ENCODE results near the gene ZNF77. TPM values are rescaled to one million over a fixed set of nuclear protein-coding genes. Genes with fewer than 3 reads are reported as not detected.

ZNF77 gene
- total and polyA plus RNA-seq, 4 donors: 0.90 to 3.5 (median 1.9) TPM

DNA sequence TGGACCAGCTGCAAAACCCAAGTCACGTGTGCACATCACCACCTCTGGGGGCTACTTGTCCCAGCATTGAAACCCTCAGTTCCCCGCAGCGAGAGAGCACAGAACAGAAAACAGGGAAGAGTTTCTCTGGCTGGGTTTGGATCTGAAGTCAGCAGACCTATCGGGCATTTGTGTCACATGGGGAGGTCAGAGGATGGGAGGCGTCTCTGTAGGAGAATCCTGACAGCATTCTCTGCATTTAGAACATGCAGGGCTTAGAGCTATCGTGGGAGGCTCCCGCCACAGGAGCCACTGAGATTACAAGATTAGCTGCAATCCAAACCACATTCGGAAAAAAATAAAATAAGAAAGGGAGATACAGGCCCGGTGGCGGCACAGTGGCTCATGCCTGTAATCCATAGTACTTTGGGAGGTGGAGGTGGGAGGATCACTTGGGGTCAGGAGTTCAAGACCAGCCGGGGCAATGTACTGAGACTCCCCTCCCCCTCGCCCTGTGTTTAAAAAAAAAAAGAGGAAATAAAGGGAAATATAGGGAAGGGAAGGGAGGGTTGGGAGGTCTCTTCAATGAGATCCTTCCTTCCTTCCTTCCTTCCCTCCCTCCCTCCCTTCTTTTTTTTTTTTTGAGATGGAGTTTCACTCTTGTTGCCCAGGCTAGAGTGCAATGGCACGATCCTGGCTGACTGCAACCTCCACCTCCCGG lies 29.7 kb upstream of the ZNF77 start:
- no peak for DNase-seq (ENCODE audit: low spot score)
- Histone ChIP-seq H3K4me1 (ENCODE audit: control insufficient read depth in 4 of 4, insufficient read depth in 4 of 4, low read length in 3 of 4) (peaks cover 15 to 28% (median 19%) of the 10 kb centered on the region in 4 donors), H3K27me3 (ENCODE audit: control insufficient read depth in 4 of 4, insufficient read depth in 4 of 4, low read length in 3 of 4) (no peaks in the 10 kb centered on the region), H3K9me3 (ENCODE audit: control insufficient read depth in 4 of 4, low read length in 3 of 4) (no peaks in the 10 kb centered on the region), H3K27ac (ENCODE audit: low read depth in 1 of 2, low read length in 2 of 2) (peak overlapping the region in 1 of 2 donors; percentile 44), H3K4me3 (ENCODE audit: low read depth in 1 of 3, low read length in 3 of 3) (no peak overlapping the region), H3K36me3 (ENCODE audit: control insufficient read depth in 4 of 4, insufficient read depth in 3 of 4, low read depth in 1 of 4, low read length in 3 of 4) (no peaks in the 10 kb centered on the region), H3K9ac (ENCODE audit: low read depth in 1 of 2, low read length in 2 of 2) (no peak overlapping the region)
- WGBS: 39% methylated on average over 14 of the region's 14 CpGs
- TF ChIP-seq EGR1 (IDR thresholded peaks at IDR 0.05; ENCODE audit: low read depth in 2 of 2): no peak
- TF ChIP-seq, protein P1, sequence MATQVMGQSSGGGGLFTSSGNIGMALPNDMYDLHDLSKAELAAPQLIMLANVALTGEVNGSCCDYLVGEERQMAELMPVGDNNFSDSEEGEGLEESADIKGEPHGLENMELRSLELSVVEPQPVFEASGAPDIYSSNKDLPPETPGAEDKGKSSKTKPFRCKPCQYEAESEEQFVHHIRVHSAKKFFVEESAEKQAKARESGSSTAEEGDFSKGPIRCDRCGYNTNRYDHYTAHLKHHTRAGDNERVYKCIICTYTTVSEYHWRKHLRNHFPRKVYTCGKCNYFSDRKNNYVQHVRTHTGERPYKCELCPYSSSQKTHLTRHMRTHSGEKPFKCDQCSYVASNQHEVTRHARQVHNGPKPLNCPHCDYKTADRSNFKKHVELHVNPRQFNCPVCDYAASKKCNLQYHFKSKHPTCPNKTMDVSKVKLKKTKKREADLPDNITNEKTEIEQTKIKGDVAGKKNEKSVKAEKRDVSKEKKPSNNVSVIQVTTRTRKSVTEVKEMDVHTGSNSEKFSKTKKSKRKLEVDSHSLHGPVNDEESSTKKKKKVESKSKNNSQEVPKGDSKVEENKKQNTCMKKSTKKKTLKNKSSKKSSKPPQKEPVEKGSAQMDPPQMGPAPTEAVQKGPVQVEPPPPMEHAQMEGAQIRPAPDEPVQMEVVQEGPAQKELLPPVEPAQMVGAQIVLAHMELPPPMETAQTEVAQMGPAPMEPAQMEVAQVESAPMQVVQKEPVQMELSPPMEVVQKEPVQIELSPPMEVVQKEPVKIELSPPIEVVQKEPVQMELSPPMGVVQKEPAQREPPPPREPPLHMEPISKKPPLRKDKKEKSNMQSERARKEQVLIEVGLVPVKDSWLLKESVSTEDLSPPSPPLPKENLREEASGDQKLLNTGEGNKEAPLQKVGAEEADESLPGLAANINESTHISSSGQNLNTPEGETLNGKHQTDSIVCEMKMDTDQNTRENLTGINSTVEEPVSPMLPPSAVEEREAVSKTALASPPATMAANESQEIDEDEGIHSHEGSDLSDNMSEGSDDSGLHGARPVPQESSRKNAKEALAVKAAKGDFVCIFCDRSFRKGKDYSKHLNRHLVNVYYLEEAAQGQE (IDR thresholded peaks at IDR 0.05): no peak
- TF ChIP-seq NR2F2 (IDR thresholded peaks at IDR 0.05): peak; percentile 53
- no peak for TF ChIP-seq HNF4A (conservative IDR thresholded peaks at IDR 0.05)

DNA sequence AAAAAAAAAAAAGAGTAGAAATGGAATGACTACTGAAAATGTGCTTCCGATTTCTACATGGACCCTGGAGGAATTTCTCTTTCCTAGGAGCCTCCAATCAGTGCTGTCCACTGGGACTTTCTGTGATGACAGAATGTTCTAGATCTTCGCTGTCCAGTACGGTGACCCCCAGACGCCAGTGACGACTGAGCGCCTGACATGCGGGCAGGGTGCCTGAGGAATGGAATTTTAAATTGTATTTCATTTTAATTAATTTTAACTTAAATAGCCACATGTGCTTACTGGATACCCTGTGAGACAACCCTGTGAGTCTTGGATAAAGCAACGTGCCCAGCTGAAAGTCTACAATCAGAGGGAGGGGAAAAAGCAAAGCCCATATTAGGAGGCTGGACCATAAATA lies 28.5 kb upstream of the ZNF77 start:
- H3K27ac ChIP-seq (ENCODE audit: low read depth in 1 of 2, low read length in 2 of 2): peak overlapping the region in 1 of 2 donors; percentile 54
- no peaks in the 10 kb centered on the region for H3K36me3 ChIP-seq (ENCODE audit: control insufficient read depth in 4 of 4, insufficient read depth in 3 of 4, low read depth in 1 of 4, low read length in 3 of 4)

DNA sequence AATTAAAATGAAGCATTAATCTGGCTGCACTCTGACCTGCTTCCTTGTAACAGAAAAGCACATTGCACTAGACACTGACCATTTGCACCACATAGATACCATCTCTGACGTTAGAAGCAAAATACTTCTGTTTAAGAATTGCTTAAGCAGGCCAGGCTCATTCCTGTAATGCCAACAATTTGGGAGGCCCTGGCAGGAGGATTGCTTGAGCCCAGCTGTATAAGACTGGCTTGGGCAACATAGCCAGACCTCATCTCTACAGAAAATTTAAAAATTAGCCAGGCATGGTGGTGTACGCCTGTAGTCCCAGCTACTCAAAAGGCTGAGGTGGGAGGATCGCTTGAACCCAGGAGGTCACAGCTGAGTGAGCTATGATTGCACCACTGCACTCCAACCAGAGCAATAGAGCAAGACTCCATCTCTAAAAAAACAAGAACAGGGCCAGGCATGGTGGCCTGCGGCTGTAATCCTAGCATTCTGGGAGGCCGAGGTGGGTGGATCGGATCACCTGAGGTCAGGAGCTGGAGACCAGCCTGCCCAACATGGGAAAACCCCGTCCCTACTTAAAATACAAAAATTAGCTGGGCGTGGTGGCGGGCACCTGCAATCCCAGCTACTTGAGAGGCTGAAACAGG lies 25.5 kb upstream of the ZNF77 start:
- Histone ChIP-seq H3K27ac (ENCODE audit: low read depth in 1 of 2, low read length in 2 of 2) (peak overlapping the region; percentile 1 to 25), H3K36me3 (ENCODE audit: control insufficient read depth in 4 of 4, insufficient read depth in 3 of 4, low read depth in 1 of 4, low read length in 3 of 4) (no peaks in the 10 kb centered on the region)
- WGBS: 80% methylated on average over 9 of the region's 9 CpGs
- TF ChIP-seq, protein P1 (IDR thresholded peaks at IDR 0.05): no peak
- TF ChIP-seq YY1 (IDR thresholded peaks at IDR 0.05) (no peak), HNF4G (IDR thresholded peaks at IDR 0.05) (no peak), HNF4A (conservative IDR thresholded peaks at IDR 0.05) (peak in 1 of 2 donors; percentile 11), JUND (IDR thresholded peaks at IDR 0.05) (no peak), FOXA1 (IDR thresholded peaks at IDR 0.05) (no peak), RAD21 (IDR thresholded peaks at IDR 0.05) (no peak), EGR1 (IDR thresholded peaks at IDR 0.05; ENCODE audit: low read depth in 2 of 2) (no peak), TAF1 (conservative IDR thresholded peaks at IDR 0.05) (no peak)
- TF ChIP-seq, protein P2, sequence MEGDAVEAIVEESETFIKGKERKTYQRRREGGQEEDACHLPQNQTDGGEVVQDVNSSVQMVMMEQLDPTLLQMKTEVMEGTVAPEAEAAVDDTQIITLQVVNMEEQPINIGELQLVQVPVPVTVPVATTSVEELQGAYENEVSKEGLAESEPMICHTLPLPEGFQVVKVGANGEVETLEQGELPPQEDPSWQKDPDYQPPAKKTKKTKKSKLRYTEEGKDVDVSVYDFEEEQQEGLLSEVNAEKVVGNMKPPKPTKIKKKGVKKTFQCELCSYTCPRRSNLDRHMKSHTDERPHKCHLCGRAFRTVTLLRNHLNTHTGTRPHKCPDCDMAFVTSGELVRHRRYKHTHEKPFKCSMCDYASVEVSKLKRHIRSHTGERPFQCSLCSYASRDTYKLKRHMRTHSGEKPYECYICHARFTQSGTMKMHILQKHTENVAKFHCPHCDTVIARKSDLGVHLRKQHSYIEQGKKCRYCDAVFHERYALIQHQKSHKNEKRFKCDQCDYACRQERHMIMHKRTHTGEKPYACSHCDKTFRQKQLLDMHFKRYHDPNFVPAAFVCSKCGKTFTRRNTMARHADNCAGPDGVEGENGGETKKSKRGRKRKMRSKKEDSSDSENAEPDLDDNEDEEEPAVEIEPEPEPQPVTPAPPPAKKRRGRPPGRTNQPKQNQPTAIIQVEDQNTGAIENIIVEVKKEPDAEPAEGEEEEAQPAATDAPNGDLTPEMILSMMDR (IDR thresholded peaks at IDR 0.05; ENCODE audit: low read depth, low read length, missing input control): no peak
- TF ChIP-seq, protein P3, sequence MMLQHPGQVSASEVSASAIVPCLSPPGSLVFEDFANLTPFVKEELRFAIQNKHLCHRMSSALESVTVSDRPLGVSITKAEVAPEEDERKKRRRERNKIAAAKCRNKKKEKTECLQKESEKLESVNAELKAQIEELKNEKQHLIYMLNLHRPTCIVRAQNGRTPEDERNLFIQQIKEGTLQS (IDR thresholded peaks at IDR 0.05): no peak
- TF ChIP-seq, protein P4, sequence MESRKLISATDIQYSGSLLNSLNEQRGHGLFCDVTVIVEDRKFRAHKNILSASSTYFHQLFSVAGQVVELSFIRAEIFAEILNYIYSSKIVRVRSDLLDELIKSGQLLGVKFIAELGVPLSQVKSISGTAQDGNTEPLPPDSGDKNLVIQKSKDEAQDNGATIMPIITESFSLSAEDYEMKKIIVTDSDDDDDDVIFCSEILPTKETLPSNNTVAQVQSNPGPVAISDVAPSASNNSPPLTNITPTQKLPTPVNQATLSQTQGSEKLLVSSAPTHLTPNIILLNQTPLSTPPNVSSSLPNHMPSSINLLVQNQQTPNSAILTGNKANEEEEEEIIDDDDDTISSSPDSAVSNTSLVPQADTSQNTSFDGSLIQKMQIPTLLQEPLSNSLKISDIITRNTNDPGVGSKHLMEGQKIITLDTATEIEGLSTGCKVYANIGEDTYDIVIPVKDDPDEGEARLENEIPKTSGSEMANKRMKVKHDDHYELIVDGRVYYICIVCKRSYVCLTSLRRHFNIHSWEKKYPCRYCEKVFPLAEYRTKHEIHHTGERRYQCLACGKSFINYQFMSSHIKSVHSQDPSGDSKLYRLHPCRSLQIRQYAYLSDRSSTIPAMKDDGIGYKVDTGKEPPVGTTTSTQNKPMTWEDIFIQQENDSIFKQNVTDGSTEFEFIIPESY (IDR thresholded peaks at IDR 0.05): no peak

More for the DNA sequence above, 28.5 kb upstream of the ZNF77 start:
- Histone ChIP-seq H3K4me3 (ENCODE audit: low read depth in 1 of 3, low read length in 3 of 3) (no peak overlapping the region), H3K9ac (ENCODE audit: low read depth in 1 of 2, low read length in 2 of 2) (no peak overlapping the region), H3K9me3 (ENCODE audit: control insufficient read depth in 4 of 4, low read length in 3 of 4) (no peaks in the 10 kb centered on the region), H3K4me1 (ENCODE audit: control insufficient read depth in 4 of 4, insufficient read depth in 4 of 4, low read length in 3 of 4) (peaks cover 19 to 37% (median 26%) of the 10 kb centered on the region in 4 donors), H3K27me3 (ENCODE audit: control insufficient read depth in 4 of 4, insufficient read depth in 4 of 4, low read length in 3 of 4) (no peaks in the 10 kb centered on the region)
- 76% methylated on average over 8 of the region's 8 CpGs for WGBS
- DNase-seq (ENCODE audit: low spot score): no peak
- TF ChIP-seq GABPA (IDR thresholded peaks at IDR 0.05 in 1 of 2, conservative IDR thresholded peaks at IDR 0.05 in 1 of 2) (no peak), SP1 (IDR thresholded peaks at IDR 0.05) (peak; percentile 29), RXRA (IDR thresholded peaks at IDR 0.05) (peak; percentile 15 to 33), NR2F2 (IDR thresholded peaks at IDR 0.05) (peak; percentile 52)

More for the DNA sequence above, 25.5 kb upstream of the ZNF77 start:
- H3K27me3 ChIP-seq (ENCODE audit: control insufficient read depth in 4 of 4, insufficient read depth in 4 of 4, low read length in 3 of 4): no peaks in the 10 kb centered on the region
- no peak overlapping the region for H3K4me3 ChIP-seq (ENCODE audit: low read depth in 1 of 3, low read length in 3 of 3)
- H3K9me3 ChIP-seq (ENCODE audit: control insufficient read depth in 4 of 4, low read length in 3 of 4): no peaks in the 10 kb centered on the region
- peaks cover 4 to 13% (median 8%) of the 10 kb centered on the region in 4 donors for H3K4me1 ChIP-seq (ENCODE audit: control insufficient read depth in 4 of 4, insufficient read depth in 4 of 4, low read length in 3 of 4)
- DNase-seq (ENCODE audit: low spot score): no peak
- H3K9ac ChIP-seq (ENCODE audit: low read depth in 1 of 2, low read length in 2 of 2): no peak overlapping the region
